ENCODE results near the gene STOM. TPM values are rescaled to one million over a fixed set of nuclear protein-coding genes. Genes with fewer than 3 reads are reported as not detected.
A peak's percentile ranks its signal among the peaks of the same experiment; 100 is the strongest.

Gene STOM
- total RNA-seq, 1 experiment from 2014 or later, result 33.1 TPM

- H3K27ac ChIP-seq (ENCODE audit: low read length), result no peak overlapping the region
- H3K4me2 ChIP-seq (ENCODE audit: low read depth, low read length, poor library complexity, severe bottlenecking), result no peak overlapping the region
- H3K4me3 ChIP-seq (ENCODE audit: low read length), result no peak overlapping the region
Observed at GRCh38 chr9:121336665-121337064, 33.4 kb downstream of the STOM start.

GRCh38 chr9:121333950-121334773 lies 35.9 kb downstream of the STOM start:
- Histone ChIP-seq H3K4me2 (ENCODE audit: low read depth, low read length, poor library complexity, severe bottlenecking) (no peak overlapping the region), H3K36me3 (ENCODE audit: insufficient read depth, low read length) (no peaks in the 10 kb centered on the region), H3K79me2 (ENCODE audit: low read length) (no peaks in the 10 kb centered on the region)

More at GRCh38 chr9:121336665-121337064, 33.4 kb downstream of the STOM start:
- DNase-seq, result no peak
- peaks cover 7% of the 10 kb centered on the region for H3K4me1 ChIP-seq (ENCODE audit: low read length)
- no peaks in the 10 kb centered on the region for H3K9me2 ChIP-seq (replicated peaks; ENCODE audit: insufficient read depth, low read length)
- peaks cover 6% of the 10 kb centered on the region; the same call in 1 of the 2 replicates for H3K36me3 ChIP-seq (ENCODE audit: insufficient read depth, low read length)
- H3K9me3 ChIP-seq (ENCODE audit: low read length), result no peaks in the 10 kb centered on the region
- H4K20me1 ChIP-seq (ENCODE audit: insufficient read depth, low read depth, low read length), result no peaks in the 10 kb centered on the region
- H3K79me2 ChIP-seq (ENCODE audit: low read length), result no peaks in the 10 kb centered on the region
- H3K9ac ChIP-seq (ENCODE audit: low read length), result no peak overlapping the region
- H3K27me3 ChIP-seq (ENCODE audit: low read length), result no peaks in the 10 kb centered on the region
- no peak overlapping the region for H2AFZ ChIP-seq (ENCODE audit: low read length)

DNA sequence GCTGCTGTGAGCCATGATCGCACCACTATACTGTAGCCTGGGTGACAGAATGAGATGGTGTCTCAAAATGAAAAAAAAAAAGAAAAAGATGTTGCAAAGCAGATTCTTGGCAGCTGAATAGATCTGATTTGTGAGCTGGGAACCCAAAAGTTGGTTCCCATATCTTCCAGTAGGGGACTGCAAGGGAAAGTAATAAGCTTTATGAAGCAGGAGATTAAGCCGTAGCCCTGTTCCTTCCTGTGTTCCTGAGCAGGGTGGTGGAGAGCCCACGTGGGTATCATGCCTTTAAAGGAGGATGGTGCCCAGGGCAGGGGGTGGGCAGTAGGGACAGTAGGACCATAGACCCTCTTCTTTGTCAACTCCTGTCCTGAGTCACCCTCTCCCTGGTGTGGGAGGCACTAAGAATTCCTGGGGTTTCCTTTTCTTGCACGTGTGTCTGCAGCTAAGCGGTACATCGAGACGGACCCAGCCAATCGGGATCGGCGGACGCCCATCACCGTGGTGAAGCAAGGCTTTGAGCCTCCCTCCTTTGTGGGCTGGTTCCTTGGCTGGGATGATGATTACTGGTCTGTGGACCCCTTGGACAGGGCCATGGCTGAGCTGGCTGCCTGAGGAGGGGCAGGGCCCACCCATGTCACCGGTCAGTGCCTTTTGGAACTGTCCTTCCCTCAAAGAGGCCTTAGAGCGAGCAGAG lies 37.9 kb downstream of the STOM start:
- Histone ChIP-seq H3K9me2 (replicated peaks; ENCODE audit: insufficient read depth, low read length) (no peaks in the 10 kb centered on the region), H3K27me3 (ENCODE audit: low read length) (no peaks in the 10 kb centered on the region), H3K4me1 (ENCODE audit: low read length) (peaks cover 7% of the 10 kb centered on the region), H3K9ac (ENCODE audit: low read length) (no peak overlapping the region), H3K9me3 (ENCODE audit: low read length) (no peaks in the 10 kb centered on the region), H2AFZ (ENCODE audit: low read length) (no peak overlapping the region), H3K79me2 (ENCODE audit: low read length) (no peaks in the 10 kb centered on the region), H3K36me3 (ENCODE audit: insufficient read depth, low read length) (no peaks in the 10 kb centered on the region; the same call in 1 of the 2 replicates), H3K27ac (ENCODE audit: low read length) (no peak overlapping the region), H3K4me3 (ENCODE audit: low read length) (no peak overlapping the region), H3K4me2 (ENCODE audit: low read depth, low read length, poor library complexity, severe bottlenecking) (no peak overlapping the region), H4K20me1 (ENCODE audit: insufficient read depth, low read depth, low read length) (no peaks in the 10 kb centered on the region)
- no peak for DNase-seq

More at GRCh38 chr9:121333950-121334773, 35.9 kb downstream of the STOM start:
- H3K9me2 ChIP-seq (replicated peaks; ENCODE audit: insufficient read depth, low read length), result no peaks in the 10 kb centered on the region
- no peak overlapping the region for H3K9ac ChIP-seq (ENCODE audit: low read length)
- H3K4me3 ChIP-seq (ENCODE audit: low read length), result no peak overlapping the region
- no peak for DNase-seq
- no peaks in the 10 kb centered on the region for H3K9me3 ChIP-seq (ENCODE audit: low read length)
- H3K4me1 ChIP-seq (ENCODE audit: low read length), result peaks cover 7% of the 10 kb centered on the region
- no peaks in the 10 kb centered on the region for H4K20me1 ChIP-seq (ENCODE audit: insufficient read depth, low read depth, low read length)
- no peak overlapping the region for H3K27ac ChIP-seq (ENCODE audit: low read length)
- no peak overlapping the region for H2AFZ ChIP-seq (ENCODE audit: low read length)
- H3K27me3 ChIP-seq (ENCODE audit: low read length), result no peaks in the 10 kb centered on the region

GRCh38 chr9:121331549-121331948 lies 38.5 kb downstream of the STOM start:
- H3K36me3 ChIP-seq (ENCODE audit: insufficient read depth, low read length), result no peaks in the 10 kb centered on the region; the same call in 1 of the 2 replicates
- DNase-seq, result no peak

DNA sequence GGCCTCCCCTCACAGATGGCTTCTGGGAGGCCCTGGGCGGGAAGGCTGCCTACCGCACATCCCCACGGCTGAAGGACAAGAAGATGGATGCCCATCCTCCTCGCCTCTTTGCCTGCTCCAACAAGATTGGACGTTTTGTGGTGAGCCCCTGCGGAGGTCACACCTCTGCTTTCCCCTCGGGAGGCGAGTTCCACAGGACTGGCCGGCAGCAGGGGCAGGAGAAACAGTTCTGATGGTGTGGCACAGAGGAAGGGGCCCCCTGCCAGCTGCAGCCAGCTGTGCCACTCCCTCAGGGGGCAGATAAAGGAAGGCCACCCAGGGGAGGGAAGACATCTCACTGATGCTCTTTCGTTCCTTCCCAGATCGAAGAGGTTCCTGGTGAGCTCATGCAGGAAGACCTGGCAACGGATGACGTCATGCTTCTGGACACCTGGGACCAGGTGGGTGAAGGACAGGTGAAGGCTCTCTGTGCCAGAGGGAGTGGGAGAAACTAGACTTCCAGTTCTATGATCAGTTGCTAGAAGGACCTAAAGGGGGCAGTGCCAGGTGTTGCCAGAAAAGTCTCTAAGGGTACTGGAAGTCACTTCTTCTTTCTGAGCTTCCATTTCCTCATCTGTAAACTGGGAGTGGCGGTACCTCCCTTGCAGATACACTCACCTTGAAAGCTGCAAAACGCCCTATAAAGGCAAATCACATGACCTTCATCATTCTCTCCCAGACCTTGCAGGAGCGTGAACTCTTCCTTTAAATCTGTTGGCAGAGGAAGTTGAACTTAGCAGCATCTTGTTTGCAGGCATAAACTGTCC lies 41.0 kb downstream of the STOM start:
- no peaks in the 10 kb centered on the region for H3K4me1 ChIP-seq (ENCODE audit: low read length)
- H3K27me3 ChIP-seq (ENCODE audit: low read length), result no peaks in the 10 kb centered on the region
- H3K36me3 ChIP-seq (ENCODE audit: insufficient read depth, low read length), result no peaks in the 10 kb centered on the region; the same call in 1 of the 2 replicates
- no peak overlapping the region for H3K4me3 ChIP-seq (ENCODE audit: low read length)
- peak; percentile 60 for DNase-seq
- no peak overlapping the region for H3K9ac ChIP-seq (ENCODE audit: low read length)
- H2AFZ ChIP-seq (ENCODE audit: low read length), result no peak overlapping the region
- H3K9me3 ChIP-seq (ENCODE audit: low read length), result no peaks in the 10 kb centered on the region
- H3K79me2 ChIP-seq (ENCODE audit: low read length), result no peaks in the 10 kb centered on the region
- no peaks in the 10 kb centered on the region for H4K20me1 ChIP-seq (ENCODE audit: insufficient read depth, low read depth, low read length)
- H3K27ac ChIP-seq (ENCODE audit: low read length), result no peak overlapping the region
- no peaks in the 10 kb centered on the region for H3K9me2 ChIP-seq (replicated peaks; ENCODE audit: insufficient read depth, low read length)
- H3K4me2 ChIP-seq (ENCODE audit: low read depth, low read length, poor library complexity, severe bottlenecking), result no peak overlapping the region

More at GRCh38 chr9:121331549-121331948, 38.5 kb downstream of the STOM start:
- no peak overlapping the region for H3K27ac ChIP-seq (ENCODE audit: low read length)
- no peak overlapping the region for H3K4me3 ChIP-seq (ENCODE audit: low read length)
- H3K4me1 ChIP-seq (ENCODE audit: low read length), result peaks cover 3% of the 10 kb centered on the region; the same call in 1 of the 2 replicates
- no peaks in the 10 kb centered on the region for H3K27me3 ChIP-seq (ENCODE audit: low read length)
- no peak overlapping the region for H2AFZ ChIP-seq (ENCODE audit: low read length)
- no peaks in the 10 kb centered on the region for H3K79me2 ChIP-seq (ENCODE audit: low read length)
- H3K9ac ChIP-seq (ENCODE audit: low read length), result no peak overlapping the region
- H3K4me2 ChIP-seq (ENCODE audit: low read depth, low read length, poor library complexity, severe bottlenecking), result no peak overlapping the region
- H3K9me3 ChIP-seq (ENCODE audit: low read length), result no peaks in the 10 kb centered on the region
- H3K9me2 ChIP-seq (replicated peaks; ENCODE audit: insufficient read depth, low read length), result no peaks in the 10 kb centered on the region
- no peaks in the 10 kb centered on the region for H4K20me1 ChIP-seq (ENCODE audit: insufficient read depth, low read depth, low read length)

- H3K9ac ChIP-seq (ENCODE audit: low read length), result no peak overlapping the region
- no peaks in the 10 kb centered on the region for H3K4me1 ChIP-seq (ENCODE audit: low read length)
- H4K20me1 ChIP-seq (ENCODE audit: insufficient read depth, low read depth, low read length), result no peaks in the 10 kb centered on the region
- no peaks in the 10 kb centered on the region for H3K9me2 ChIP-seq (replicated peaks; ENCODE audit: insufficient read depth, low read length)
- no peaks in the 10 kb centered on the region for H3K9me3 ChIP-seq (ENCODE audit: low read length)
- no peaks in the 10 kb centered on the region; the same call in 1 of the 2 replicates for H3K36me3 ChIP-seq (ENCODE audit: insufficient read depth, low read length)
- no peaks in the 10 kb centered on the region for H3K79me2 ChIP-seq (ENCODE audit: low read length)
- no peak for DNase-seq
- H3K4me2 ChIP-seq (ENCODE audit: low read depth, low read length, poor library complexity, severe bottlenecking), result no peak overlapping the region
- no peak overlapping the region for H3K4me3 ChIP-seq (ENCODE audit: low read length)
- H3K27ac ChIP-seq (ENCODE audit: low read length), result no peak overlapping the region
- no peaks in the 10 kb centered on the region for H3K27me3 ChIP-seq (ENCODE audit: low read length)
- H2AFZ ChIP-seq (ENCODE audit: low read length), result no peak overlapping the region
Observed at GRCh38 chr9:121328476-121328875, 41.6 kb downstream of the STOM start.

DNA sequence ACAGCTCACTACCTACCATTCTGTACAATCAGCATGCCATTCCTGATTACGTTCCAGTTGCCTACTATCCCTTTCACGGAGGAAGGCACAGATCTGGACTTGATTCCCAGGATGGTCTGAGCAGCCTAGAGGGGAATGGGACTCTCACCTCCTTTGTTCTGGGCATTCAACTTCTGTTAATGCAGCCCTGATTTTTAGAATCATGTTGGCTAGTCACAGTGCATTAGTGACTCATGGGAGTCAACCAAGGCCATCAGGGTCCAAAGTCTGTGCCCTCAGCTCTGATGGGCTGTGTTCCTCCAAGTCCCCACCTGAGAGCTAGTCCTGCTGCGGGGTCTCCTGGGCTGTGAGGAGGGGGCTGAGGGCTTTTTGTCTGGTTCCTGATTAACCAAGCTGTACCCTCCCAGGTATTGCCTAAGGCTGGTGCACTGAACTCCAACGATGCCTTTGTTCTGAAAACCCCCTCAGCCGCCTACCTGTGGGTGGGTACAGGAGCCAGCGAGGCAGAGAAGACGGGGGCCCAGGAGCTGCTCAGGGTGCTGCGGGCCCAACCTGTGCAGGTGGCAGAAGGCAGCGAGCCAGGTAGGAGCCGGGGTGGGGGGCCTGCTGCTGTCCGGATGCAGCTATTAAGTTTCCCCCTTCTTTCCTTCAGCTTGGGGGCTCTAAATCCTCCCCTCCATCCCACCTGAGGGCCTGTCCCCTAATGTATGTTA lies 43.0 kb downstream of the STOM start:
- Histone ChIP-seq H3K27me3 (ENCODE audit: low read length) (no peaks in the 10 kb centered on the region), H3K4me2 (ENCODE audit: low read depth, low read length, poor library complexity, severe bottlenecking) (no peak overlapping the region), H3K9me3 (ENCODE audit: low read length) (no peaks in the 10 kb centered on the region), H3K9ac (ENCODE audit: low read length) (no peak overlapping the region), H3K36me3 (ENCODE audit: insufficient read depth, low read length) (peaks cover 3% of the 10 kb centered on the region), H3K27ac (ENCODE audit: low read length) (no peak overlapping the region), H3K9me2 (replicated peaks; ENCODE audit: insufficient read depth, low read length) (no peaks in the 10 kb centered on the region), H4K20me1 (ENCODE audit: insufficient read depth, low read depth, low read length) (no peaks in the 10 kb centered on the region), H3K4me1 (ENCODE audit: low read length) (no peaks in the 10 kb centered on the region), H2AFZ (ENCODE audit: low read length) (no peak overlapping the region), H3K4me3 (ENCODE audit: low read length) (no peak overlapping the region), H3K79me2 (ENCODE audit: low read length) (no peaks in the 10 kb centered on the region)
- no peak for DNase-seq
